GM19099 (cell line): ENCODE results near the gene PLEKHG4B.

Source experiments
- POLR2A ChIP-seq: IDR thresholded peaks from 3 replicates; pipeline ENCODE4 v1.6.1; 2011; ENCODE audit warnings: low read depth; ENCODE audit not compliant: insufficient read length; ENCODE audit errors: extremely low read depth

Gene PLEKHG4B

GRCh38 chr5:73768-74502 is 18.0 kb upstream of the PLEKHG4B start:
- TF ChIP-seq POLR2A: no peak

GRCh38 chr5:74503-75109 is 17.4 kb upstream of the PLEKHG4B start:
- TF ChIP-seq POLR2A: no peak

GRCh38 chr5:75331-76320 is 16.3 kb upstream of the PLEKHG4B start:
- TF ChIP-seq POLR2A: no peak

DNA sequence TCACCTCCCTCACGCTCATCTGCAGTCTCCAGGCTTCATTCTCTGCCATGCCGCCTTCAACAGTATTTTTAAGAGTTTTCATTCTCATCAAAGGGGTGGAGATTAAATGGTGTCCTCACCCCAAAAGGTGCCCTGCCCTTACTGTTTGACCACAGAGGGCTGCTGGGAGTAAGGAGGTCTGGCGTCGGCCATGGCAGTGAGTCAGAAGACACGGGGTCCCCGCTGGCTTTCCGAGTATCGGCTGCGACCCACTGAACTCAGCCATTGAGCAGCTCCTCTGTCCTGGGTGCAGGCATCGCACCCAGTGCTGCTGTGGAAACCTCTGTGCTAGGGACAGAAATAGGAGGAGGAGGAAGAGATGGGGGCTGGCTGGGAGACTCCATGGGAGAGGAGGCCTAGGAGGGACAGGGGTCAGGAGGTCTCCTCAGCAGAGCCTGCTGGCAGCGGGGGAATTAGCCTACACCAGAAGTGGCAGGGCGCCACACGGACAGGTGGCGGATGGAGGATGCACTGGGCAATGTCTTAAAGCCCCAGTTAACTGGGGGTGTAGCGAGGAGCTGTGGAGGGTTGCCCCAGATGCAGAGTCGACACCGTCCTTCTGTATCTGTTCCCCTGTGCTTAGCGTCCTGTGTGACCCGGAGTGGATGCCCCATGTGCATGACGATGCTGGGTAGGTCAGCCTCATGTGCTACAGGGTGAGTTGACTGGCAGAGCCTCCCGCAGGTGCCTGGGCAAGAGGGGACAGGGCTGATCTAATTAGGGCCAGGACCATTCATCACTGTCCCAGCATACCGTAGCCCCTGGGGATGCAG is 15.4 kb upstream of the PLEKHG4B start:
- no peak for TF ChIP-seq POLR2A

- TF ChIP-seq POLR2A: no peak
Observed at GRCh38 chr5:77170-77501, 14.8 kb upstream of the PLEKHG4B start.

DNA sequence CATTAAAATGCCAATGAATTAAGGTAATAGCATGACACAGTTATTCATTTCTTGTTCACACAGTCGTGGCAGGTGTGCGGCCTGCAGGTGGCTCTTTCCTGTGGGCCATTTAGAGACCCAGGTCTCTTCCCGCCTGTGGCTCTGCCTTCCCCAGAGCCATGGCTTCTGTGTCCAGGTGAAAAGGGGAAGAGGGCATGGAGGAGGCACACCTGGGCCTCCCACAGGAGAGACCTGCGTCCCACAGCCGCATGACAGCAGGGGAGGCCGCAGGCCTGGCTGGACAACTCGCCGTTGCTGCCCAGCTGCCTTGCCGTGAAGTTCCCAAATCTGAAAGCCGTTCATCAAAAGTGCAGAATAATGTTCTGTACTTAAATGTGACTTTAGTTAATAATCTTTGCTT is 14.4 kb upstream of the PLEKHG4B start:
- no peak for TF ChIP-seq POLR2A

GRCh38 chr5:77957-78804 is 13.8 kb upstream of the PLEKHG4B start:
- TF ChIP-seq POLR2A: no peak

DNA sequence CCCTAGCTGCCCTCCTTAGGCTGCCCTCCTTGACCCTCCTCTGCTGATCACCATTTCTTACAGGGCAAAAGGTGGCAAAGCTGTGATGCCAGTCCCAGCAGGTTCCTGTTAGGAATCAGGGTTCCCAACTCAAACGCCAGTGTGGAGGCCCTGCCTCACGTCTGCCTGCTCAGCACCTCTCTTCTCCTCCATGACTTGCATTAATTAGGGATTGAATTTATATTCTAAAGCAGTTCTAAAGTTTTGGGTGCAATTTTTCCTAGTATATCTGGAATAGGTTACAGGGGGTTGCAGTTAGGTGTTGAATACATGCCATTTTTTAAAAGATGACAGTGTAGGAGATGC is 13.2 kb upstream of the PLEKHG4B start:
- no peak for TF ChIP-seq POLR2A

GRCh38 chr5:79263-79662 is 12.7 kb upstream of the PLEKHG4B start:
- no peak for TF ChIP-seq POLR2A

DNA sequence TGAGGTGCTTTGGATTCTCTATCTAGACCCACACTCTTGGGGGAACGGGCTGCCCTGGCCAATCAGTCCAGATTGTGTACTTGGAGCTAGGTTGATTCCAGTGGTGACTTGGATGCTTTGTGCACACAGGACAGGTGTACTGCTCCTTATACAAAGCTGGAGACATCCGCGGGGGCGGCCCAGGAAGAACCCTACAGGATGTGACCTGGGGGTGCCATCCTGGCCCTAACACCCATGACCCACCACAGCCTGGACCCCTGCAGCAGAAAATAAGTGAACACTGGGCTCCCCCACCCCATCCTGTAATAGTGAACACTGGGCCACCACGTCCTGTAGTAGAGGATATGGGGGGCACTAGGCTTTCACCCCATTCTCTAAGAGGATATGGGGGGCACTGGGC is 12.1 kb upstream of the PLEKHG4B start:
- no peak for TF ChIP-seq POLR2A

GRCh38 chr5:81391-82021 is 10.5 kb upstream of the PLEKHG4B start:
- TF ChIP-seq POLR2A: no peak

- no peak for TF ChIP-seq POLR2A
Observed at GRCh38 chr5:82097-82496, 9.9 kb upstream of the PLEKHG4B start.

DNA sequence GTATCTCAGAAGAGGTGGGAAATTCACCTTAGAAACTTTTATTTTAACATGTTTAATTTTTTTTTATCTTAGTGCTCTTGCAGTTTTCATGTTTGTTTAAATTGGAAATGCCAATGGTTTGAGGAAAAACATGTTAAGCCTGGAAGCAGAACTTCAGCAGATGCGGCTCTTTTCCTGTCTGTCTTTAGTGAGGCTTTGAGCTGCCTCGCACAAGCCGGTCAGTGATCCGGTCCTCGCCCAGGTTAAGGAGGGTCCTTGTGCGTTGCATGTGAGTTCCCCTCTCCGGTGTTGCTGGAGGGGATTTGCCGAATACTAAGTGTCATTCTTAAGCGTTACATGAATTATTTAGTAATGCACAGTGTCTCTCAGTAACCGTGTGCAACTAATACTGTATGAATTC is 9.4 kb upstream of the PLEKHG4B start:
- TF ChIP-seq POLR2A: no peak

- no peak for TF ChIP-seq POLR2A
Observed at GRCh38 chr5:83029-83428, 8.9 kb upstream of the PLEKHG4B start.

GRCh38 chr5:85334-85995 is 6.5 kb upstream of the PLEKHG4B start:
- TF ChIP-seq POLR2A: no peak
